Tibial nerve (tissue), 4 donors: ENCODE data around the gene SPNS3. TPM values are rescaled to one million over a fixed set of nuclear protein-coding genes. Genes with fewer than 3 reads are reported as not detected.
A peak's percentile ranks its signal among the peaks of the same experiment; 100 is the strongest.

Source experiments
- DNase-seq, 2 donors: peaks; one replicate each; pipeline ENCODE4 v3.0.0-alpha.2; 2019; ENCODE audit warnings: low spot score in 2 of 2
- H3K27ac ChIP-seq, 4 donors: fragments of 200-600 bp; sonication (generic) in 3 of 4; one replicate each; pipeline ENCODE4 v1.5.1; 2017 to 2019; ENCODE audit warnings: mild to moderate bottlenecking in 1 of 4
- H3K27me3 ChIP-seq, 2 donors: fragments of 200-600 bp; sonication (generic) in 1 of 2; one replicate each; pipeline versions ENCODE4 v1.5.1 to v1.6.0; 2017 to 2019
- H3K36me3 ChIP-seq, 3 donors: fragments of 200-600 bp; sonication (generic); one replicate each; pipeline ENCODE4 v1.5.1; 2018 to 2019
- H3K4me1 ChIP-seq, 4 donors: fragments of 200-600 bp; sonication (generic) in 3 of 4; one replicate each; pipeline ENCODE4 v1.5.1; 2017 to 2019
- H3K4me3 ChIP-seq, 4 donors: fragments of 200-600 bp; sonication (generic) in 3 of 4; one replicate each; pipeline ENCODE4 v1.5.1; 2017 to 2019; ENCODE audit warnings: mild to moderate bottlenecking in 1 of 4, moderate library complexity in 1 of 4
- H3K9me3 ChIP-seq, 4 donors: fragments of 200-600 bp; sonication (generic) in 3 of 4; one replicate each; pipeline ENCODE4 v1.5.1; 2017 to 2019
- EP300 ChIP-seq, 2 donors: sonication (generic); formaldehyde crosslinking; IDR thresholded peaks; one replicate each; pipeline ENCODE4 v1.6.1; 2017; ENCODE audit warnings: antibody characterized with exemption in 2 of 2, mild to moderate bottlenecking in 1 of 2
- POLR2A ChIP-seq, 2 donors: fragments of 450-650 bp; IDR thresholded peaks; one replicate each; pipeline ENCODE4 v1.6.1; 2017; ENCODE audit warnings: antibody characterized with exemption in 2 of 2, mild to moderate bottlenecking in 2 of 2, moderate library complexity in 2 of 2
- WGBS, 2 donors: methylation state at CpG; one replicate each; pipeline ENCODE4 v1.1.5; 2018; 5-methylcytosine and 5-hydroxymethylcytosine counted together
- total RNA-seq, 4 donors: library from RNA; depleted of rRNA; stranded (reverse); fragments of >200 nt; gene quantifications; one replicate each; pipeline ENCODE4 v1.1.0, GENCODE V29; 2016
- TF ChIP-seq, protein P1 (sequence below), 5 experiments: fragments of 200-600 bp in 3 of 5; fragments of 450-650 bp in 2 of 5; sonication (generic) in 3 of 5; IDR thresholded peaks; one replicate each; pipeline ENCODE4 v1.5.1; 2016 to 2019; ENCODE audit warnings: antibody characterized with exemption in 5 of 5, mild to moderate bottlenecking in 3 of 5, moderate library complexity in 2 of 5

The SPNS3 gene
- total RNA-seq, 4 donors from 2014 or later, result 0.44 TPM; not detected in 3

DNA sequence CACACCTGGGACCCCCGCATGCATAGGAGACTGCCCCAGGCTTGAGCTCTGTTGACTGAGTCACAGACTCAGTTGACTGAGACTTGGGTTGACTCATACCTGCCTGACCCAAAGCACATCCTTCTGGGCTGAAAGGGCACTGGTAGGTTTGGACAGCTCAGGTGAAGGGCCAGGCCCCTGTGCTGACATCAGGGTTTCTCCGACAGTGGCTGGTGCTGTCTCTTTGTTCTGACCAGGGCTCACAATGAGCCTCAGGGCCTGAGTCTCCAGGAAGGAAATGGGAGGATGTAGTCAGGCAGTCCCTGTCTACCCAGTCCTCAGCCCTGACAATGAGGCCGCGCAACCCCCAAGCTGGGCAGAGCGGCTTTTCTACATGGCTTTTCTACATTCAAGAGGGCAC lies 71.4 kb downstream of the SPNS3 start:
- H3K36me3 ChIP-seq, result no peaks in the 10 kb centered on the region
- WGBS, 2 donors, result 86 to 94% methylated on average over 3 of the region's 5 CpGs
- DNase-seq, result no peak
- peaks cover 0 to 26% (median 6%) of the 10 kb centered on the region in 4 donors for H3K4me1 ChIP-seq
- no peak overlapping the region for H3K4me3 ChIP-seq
- H3K9me3 ChIP-seq, result no peaks in the 10 kb centered on the region
- no peak for TF ChIP-seq EP300 (IDR thresholded peaks at IDR 0.05)
- TF ChIP-seq, protein P1, sequence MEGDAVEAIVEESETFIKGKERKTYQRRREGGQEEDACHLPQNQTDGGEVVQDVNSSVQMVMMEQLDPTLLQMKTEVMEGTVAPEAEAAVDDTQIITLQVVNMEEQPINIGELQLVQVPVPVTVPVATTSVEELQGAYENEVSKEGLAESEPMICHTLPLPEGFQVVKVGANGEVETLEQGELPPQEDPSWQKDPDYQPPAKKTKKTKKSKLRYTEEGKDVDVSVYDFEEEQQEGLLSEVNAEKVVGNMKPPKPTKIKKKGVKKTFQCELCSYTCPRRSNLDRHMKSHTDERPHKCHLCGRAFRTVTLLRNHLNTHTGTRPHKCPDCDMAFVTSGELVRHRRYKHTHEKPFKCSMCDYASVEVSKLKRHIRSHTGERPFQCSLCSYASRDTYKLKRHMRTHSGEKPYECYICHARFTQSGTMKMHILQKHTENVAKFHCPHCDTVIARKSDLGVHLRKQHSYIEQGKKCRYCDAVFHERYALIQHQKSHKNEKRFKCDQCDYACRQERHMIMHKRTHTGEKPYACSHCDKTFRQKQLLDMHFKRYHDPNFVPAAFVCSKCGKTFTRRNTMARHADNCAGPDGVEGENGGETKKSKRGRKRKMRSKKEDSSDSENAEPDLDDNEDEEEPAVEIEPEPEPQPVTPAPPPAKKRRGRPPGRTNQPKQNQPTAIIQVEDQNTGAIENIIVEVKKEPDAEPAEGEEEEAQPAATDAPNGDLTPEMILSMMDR (IDR thresholded peaks at IDR 0.05), result no peak
- no peak for TF ChIP-seq POLR2A (IDR thresholded peaks at IDR 0.05)
- H3K27ac ChIP-seq, result no peak overlapping the region
- H3K27me3 ChIP-seq, result peaks cover 0 to 37% of the 10 kb centered on the region in 2 donors

DNA sequence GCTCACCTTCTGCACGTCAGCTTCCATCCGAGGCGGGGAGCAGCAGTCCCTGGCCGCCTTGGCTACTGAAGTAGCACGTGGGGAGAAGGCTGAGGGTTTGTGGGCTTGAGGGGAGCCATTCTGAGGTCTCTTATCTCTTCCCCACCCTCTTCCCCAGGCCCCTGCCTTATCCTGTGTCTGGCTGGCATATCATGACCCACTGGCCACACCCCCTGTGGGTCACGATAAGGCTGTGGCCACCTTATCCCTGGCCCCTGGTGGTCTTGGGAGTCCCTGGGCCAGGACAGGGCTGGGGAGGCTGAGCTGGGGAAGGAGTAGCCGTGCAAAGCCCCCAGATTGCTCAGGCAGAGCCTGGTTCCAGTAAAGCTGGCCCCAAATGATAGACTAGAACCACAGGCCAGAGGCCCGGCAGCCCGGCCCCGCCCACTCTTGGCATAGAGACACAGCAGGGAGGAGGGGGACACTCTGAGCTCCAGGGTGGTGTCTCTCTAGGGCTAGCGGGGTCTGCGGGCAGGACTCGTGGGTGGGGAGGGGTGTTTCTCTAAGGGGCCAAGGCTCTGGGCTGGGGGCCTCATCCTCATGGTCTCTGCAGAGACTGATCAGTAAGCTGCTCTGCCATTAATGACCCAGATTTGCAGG lies 72.6 kb downstream of the SPNS3 start:
- no peak overlapping the region for H3K4me3 ChIP-seq
- 54 to 60% methylated on average over 12 to 13 of the region's 13 CpGs for WGBS, 2 donors
- H3K27ac ChIP-seq, result no peak overlapping the region
- no peaks in the 10 kb centered on the region for H3K9me3 ChIP-seq
- no peaks in the 10 kb centered on the region for H3K36me3 ChIP-seq
- H3K4me1 ChIP-seq, result peaks cover 0 to 17% (median 2%) of the 10 kb centered on the region in 4 donors
- peaks cover 0 to 26% of the 10 kb centered on the region in 2 donors for H3K27me3 ChIP-seq
- DNase-seq, result no peak
- TF ChIP-seq POLR2A (IDR thresholded peaks at IDR 0.05) (no peak), EP300 (IDR thresholded peaks at IDR 0.05) (no peak)
- TF ChIP-seq, protein P1 (IDR thresholded peaks at IDR 0.05), result no peak

DNA sequence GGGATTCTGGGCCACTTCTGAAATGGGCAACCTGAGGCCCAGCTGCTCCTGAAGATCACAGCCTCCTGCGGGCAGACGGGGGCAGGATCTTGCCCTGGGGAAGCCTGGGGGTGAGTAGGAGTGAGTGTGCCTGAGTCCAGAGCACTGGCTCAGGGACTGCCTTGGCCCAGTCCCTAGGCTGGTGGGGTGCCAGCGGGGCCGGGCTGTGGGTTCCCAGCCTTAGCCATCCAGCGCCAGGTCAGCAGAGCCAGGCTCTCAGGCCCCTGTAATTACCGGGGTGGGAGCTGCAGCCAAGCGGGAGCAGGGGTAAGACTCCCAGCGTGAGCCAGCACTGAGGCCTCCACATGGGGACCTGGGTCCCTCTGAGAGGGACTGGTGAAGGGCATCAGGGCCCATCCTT lies 73.2 kb downstream of the SPNS3 start:
- Histone ChIP-seq H3K27ac (no peak overlapping the region), H3K36me3 (no peaks in the 10 kb centered on the region), H3K4me3 (no peak overlapping the region), H3K27me3 (peaks cover 0 to 21% of the 10 kb centered on the region in 2 donors), H3K9me3 (no peaks in the 10 kb centered on the region), H3K4me1 (peaks cover 0 to 17% (median 2%) of the 10 kb centered on the region in 4 donors)
- TF ChIP-seq EP300 (IDR thresholded peaks at IDR 0.05) (no peak), POLR2A (IDR thresholded peaks at IDR 0.05) (no peak)
- TF ChIP-seq, protein P1 (IDR thresholded peaks at IDR 0.05), result no peak
- DNase-seq, result no peak
- WGBS, 2 donors, result 64 to 78% methylated on average over 8 of the region's 8 CpGs

DNA sequence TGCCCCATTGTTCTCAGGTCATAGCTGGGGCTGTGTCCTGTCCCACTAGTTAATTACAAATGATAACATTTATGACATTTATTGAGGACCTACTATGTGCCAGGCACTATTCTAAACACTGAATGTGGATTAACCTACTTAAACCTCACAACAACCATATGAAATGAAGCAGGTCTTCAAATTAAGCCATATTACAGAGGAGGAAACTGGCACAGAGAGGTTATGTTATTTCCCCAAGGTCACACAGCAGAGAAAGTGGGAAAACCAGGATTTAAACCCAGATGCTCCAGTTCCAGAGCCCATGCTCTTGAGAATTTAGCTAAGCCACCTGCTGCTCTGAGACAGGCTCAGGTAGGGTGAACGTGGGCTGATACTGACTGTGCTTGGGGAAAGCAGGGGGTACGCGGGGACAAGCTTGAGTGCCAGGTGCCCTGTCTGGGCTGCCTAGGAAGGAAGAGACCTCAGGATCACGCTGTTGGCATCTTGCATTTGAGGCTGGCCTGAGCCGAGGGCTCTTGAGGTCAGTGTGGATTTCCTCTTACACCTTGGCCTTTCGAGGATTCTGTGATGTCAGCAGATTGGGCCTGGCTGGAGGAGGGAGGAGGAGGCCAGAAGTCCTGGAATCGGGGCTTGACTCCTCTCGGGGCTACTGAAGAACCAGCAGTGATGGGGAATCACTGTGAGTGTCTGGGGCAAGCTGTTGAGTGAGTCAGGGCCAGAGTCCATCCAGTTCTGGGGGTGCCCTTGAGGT lies 73.8 kb downstream of the SPNS3 start:
- Histone ChIP-seq H3K4me3 (no peak overlapping the region), H3K27me3 (peaks cover 0 to 18% of the 10 kb centered on the region in 2 donors), H3K9me3 (no peaks in the 10 kb centered on the region), H3K4me1 (peaks cover 0 to 17% (median 2%) of the 10 kb centered on the region in 4 donors), H3K36me3 (no peaks in the 10 kb centered on the region), H3K27ac (peak overlapping the region in 1 of 4 donors; percentile 2)
- 66 to 75% methylated on average over 8 of the region's 8 CpGs for WGBS, 2 donors
- no peak for DNase-seq
- TF ChIP-seq POLR2A (IDR thresholded peaks at IDR 0.05), result no peak
- TF ChIP-seq, protein P1 (IDR thresholded peaks at IDR 0.05), result no peak
- no peak for TF ChIP-seq EP300 (IDR thresholded peaks at IDR 0.05)

DNA sequence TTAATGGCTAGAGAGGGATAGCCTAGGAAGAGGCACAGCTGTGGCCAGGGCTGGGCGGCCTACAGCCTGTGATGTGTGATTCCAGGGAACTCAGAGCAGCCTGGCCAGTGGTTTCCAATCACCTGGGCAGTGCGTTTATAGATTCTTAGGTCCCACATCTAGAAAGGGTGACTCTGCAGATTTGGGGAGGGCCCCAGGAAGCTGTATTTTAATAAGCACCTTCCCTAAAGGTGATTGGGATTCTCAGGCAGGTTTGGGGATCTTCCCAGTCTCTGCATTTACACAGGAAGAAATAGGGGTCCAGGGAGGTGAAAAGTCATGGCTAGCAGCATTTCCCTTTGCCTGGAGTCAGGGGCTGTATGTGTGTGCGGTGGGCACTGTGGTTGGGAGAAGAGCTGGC lies 74.5 kb downstream of the SPNS3 start:
- peaks cover 0 to 17% (median 2%) of the 10 kb centered on the region in 4 donors for H3K4me1 ChIP-seq

More for the DNA sequence above, 74.5 kb downstream of the SPNS3 start:
- Histone ChIP-seq H3K36me3 (no peaks in the 10 kb centered on the region), H3K27me3 (peaks cover 0 to 11% of the 10 kb centered on the region in 2 donors), H3K9me3 (no peaks in the 10 kb centered on the region), H3K27ac (peak overlapping the region in 1 of 4 donors; percentile 2), H3K4me3 (no peak overlapping the region)
- DNase-seq, result no peak
- no peak for TF ChIP-seq EP300 (IDR thresholded peaks at IDR 0.05)
- TF ChIP-seq, protein P1 (IDR thresholded peaks at IDR 0.05), result no peak
- TF ChIP-seq POLR2A (IDR thresholded peaks at IDR 0.05), result no peak
- 81 to 88% methylated on average over 2 to 3 of the region's 3 CpGs for WGBS, 2 donors
